Measurements from ENCODE around the gene ZMYND8. TPM values are rescaled to one million over a fixed set of nuclear protein-coding genes. Genes with fewer than 3 reads are reported as not detected.

ZMYND8 gene
- total RNA-seq, 2 experiments from 2014 or later, result 28.1 to 29.6 TPM

DNA sequence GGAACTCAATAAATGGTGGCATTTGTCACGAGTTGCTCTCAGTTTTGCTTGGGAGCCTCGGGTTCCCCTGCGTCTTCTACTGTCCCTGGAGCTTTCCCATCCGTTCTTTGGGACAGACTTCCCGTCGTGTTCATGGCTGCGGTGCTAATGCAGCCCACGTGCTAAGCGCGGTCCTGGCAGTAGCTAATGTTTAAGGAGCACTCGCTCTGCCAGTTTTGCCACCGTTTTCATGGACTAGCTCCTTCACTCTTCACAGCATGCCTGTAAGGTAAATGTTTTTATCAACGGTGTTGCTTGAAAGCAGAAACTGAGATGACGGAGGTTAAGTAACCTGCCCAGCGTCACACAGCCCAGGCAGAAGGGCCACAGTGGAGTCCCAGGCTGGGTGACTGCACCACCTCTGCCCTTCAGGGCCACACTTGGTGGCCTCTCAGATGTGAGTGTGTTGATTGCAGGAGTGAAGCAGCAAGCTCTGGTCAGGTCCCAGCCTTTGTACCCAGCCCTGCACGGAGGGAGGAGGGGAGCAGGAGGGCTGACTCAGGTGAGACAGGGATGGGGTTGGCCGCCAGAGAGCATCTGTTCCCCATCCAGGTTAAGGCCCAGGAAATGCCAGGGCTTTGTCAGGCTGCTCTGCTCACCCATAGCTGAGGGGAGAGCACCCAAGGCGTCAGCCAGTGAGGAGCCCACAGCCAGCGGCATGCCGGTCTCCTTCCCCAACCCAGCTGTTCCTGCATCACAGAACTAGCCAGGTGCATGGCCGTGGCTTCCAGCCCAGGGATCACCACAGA is 181.8 kb downstream of the ZMYND8 start:
- Mint-ChIP-seq H3K36me3 (no peaks in the 10 kb centered on the region), H3K27ac (no peak overlapping the region), H3K4me1 (ENCODE audit: low read depth) (no peaks in the 10 kb centered on the region), H3K9me3 (no peaks in the 10 kb centered on the region), H3K4me3 (no peak overlapping the region), H3K27me3 (peaks cover 17% of the 10 kb centered on the region)
- DNase-seq, result no peak
- POLR2A ChIA-PET, result no interaction called here
- intact Hi-C loops (cut with micrococcal nuclease), result no loop called here
- CTCF ChIA-PET, result no interaction called here

DNA sequence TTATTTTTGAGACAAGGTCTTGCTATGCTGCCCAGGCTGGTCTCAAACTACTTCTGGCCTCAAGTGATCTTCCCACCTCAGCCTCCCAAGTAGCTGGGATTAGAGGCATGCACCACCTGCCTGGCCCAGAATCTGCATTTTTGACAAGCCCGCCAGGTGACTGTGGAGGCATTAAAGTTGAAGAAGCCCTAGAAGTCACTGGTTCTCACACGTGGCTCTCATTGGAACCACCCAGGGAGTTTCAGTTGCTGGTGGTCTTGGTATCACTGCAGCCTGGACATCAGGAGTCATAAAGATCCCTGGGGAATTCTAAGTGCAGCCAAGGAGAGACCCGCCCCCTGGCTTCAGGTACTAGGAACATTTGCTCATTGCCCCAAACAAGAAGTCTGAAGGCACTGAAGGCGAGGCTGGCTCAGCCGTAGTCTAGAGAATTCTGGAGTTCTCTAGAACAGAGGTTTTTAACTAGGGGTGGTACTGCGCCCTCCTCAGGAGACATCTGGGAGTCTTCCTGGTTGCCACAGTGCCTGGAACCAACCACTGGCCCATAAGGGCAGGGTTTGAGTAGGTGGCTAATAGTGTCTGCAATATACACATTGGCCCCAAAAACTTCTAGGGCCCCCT is 182.8 kb downstream of the ZMYND8 start:
- H3K36me3 Mint-ChIP-seq, result no peaks in the 10 kb centered on the region
- H3K4me3 Mint-ChIP-seq, result no peak overlapping the region
- POLR2A ChIA-PET, result no interaction called here
- DNase-seq, result no peak
- H3K27ac Mint-ChIP-seq, result no peak overlapping the region
- H3K4me1 Mint-ChIP-seq (ENCODE audit: low read depth), result no peaks in the 10 kb centered on the region
- intact Hi-C loops (cut with micrococcal nuclease), result no loop called here
- no peaks in the 10 kb centered on the region for H3K9me3 Mint-ChIP-seq
- CTCF ChIA-PET, result no interaction called here
- H3K27me3 Mint-ChIP-seq, result peaks cover 17% of the 10 kb centered on the region

DNA sequence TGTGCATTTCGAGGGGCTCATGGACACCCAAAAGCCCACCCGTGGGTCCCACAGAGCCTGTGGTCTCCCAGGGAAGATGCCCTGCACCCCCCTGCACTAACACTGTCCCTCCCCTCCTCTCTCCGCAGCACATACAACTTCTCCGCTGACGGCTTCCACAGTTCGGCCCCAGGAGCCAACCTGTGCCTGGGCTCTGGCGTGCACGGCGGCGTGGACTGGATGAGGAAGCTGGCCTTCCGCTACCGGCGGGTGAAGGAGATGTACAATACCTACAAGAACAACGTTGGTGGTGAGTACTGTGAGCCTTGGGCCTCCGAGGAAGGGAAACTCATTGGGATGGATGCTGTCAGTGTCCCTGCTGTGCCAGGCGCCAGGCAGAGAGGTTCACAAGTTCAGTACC is 183.9 kb downstream of the ZMYND8 start:
- POLR2A ChIA-PET, result no interaction called here
- Mint-ChIP-seq H3K36me3 (no peaks in the 10 kb centered on the region), H3K4me3 (no peak overlapping the region), H3K27me3 (peaks cover 17% of the 10 kb centered on the region), H3K27ac (no peak overlapping the region), H3K4me1 (ENCODE audit: low read depth) (no peaks in the 10 kb centered on the region), H3K9me3 (no peaks in the 10 kb centered on the region)
- no peak for DNase-seq
- CTCF ChIA-PET, result no interaction called here
- intact Hi-C loops (cut with micrococcal nuclease), result no loop called here

DNA sequence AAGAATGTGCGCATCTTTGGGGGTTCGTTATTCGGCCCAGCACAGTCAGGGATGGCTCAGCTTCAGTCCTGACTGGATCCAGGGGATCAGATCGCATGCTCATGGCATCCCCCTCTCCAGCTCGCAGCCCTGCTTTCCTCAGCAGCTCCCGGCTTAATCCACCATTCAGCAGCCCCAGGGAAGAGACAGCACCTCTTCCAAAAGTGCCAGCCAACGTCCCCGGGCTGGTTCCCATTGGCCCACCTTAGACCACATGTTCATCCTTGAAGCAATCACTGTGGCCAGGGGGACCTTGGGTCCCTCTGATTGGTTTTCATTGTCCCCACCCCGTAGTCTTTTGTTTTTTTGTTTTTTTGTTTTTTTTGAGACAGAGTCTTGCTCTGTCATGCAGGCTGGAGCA is 188.7 kb downstream of the ZMYND8 start:
- Mint-ChIP-seq H3K4me3 (no peak overlapping the region), H3K27ac (no peak overlapping the region), H3K36me3 (no peaks in the 10 kb centered on the region), H3K9me3 (no peaks in the 10 kb centered on the region), H3K4me1 (ENCODE audit: low read depth) (no peaks in the 10 kb centered on the region), H3K27me3 (peaks cover 13% of the 10 kb centered on the region)
- ChIA-PET POLR2A (no interaction called here), CTCF (no interaction called here)
- intact Hi-C loops (cut with micrococcal nuclease), result no loop called here
- DNase-seq, result no peak

DNA sequence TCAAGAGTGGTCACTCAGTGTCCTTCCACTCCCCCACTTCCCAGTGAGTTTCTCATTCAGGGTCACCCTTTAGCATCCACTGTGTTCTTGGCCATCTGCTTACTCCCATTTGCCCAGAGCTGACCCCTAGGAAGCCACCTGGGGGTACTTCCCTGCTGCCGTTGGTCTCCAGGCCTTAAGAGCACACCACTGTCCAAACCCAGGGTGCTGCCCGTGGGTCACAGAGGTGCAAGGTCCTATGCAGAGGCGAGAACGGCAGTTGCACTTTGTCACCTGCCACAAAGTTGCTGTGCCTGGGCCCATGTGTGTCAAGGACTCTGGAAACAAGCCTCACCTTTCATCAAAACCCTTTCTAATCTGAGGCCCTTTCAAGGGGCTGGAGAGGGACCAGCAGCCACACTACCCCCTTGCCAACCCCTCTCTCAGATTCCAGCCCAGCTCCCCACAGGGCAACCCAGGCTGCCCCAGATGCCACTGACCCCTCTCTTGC is 191.1 kb downstream of the ZMYND8 start:
- no peak for DNase-seq
- ChIA-PET CTCF (no interaction called here), POLR2A (no interaction called here)
- H3K27me3 Mint-ChIP-seq, result no peaks in the 10 kb centered on the region
- H3K27ac Mint-ChIP-seq, result no peak overlapping the region
- intact Hi-C loops (cut with micrococcal nuclease), result no loop called here
- no peaks in the 10 kb centered on the region for H3K36me3 Mint-ChIP-seq
- no peak overlapping the region for H3K4me3 Mint-ChIP-seq
- H3K4me1 Mint-ChIP-seq (ENCODE audit: low read depth), result no peaks in the 10 kb centered on the region
- no peaks in the 10 kb centered on the region for H3K9me3 Mint-ChIP-seq

DNA sequence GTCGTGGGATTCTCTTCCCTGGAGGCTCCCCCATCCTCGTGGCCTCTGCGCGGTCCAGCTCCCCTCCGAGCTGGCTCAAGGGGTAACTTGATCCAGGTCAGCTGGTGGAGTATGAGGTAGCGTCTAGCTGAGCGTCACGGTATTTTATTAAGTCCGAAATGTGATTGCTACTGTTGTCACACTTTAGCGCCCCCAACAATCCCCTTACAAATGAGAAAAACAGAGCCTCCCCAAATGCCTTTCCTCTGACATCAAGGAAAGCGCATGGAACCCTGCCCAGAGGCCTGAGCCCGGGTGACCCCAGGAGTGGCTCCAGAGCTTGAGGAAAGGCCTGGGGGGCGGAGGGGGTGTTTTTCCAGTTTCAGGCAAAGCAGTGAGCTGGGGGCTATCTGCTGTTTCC is 192.4 kb downstream of the ZMYND8 start:
- ChIA-PET POLR2A (no interaction called here), CTCF (no interaction called here)
- Mint-ChIP-seq H3K27me3 (peaks cover 4% of the 10 kb centered on the region), H3K4me1 (ENCODE audit: low read depth) (no peaks in the 10 kb centered on the region), H3K9me3 (no peaks in the 10 kb centered on the region), H3K4me3 (no peak overlapping the region), H3K36me3 (no peaks in the 10 kb centered on the region), H3K27ac (no peak overlapping the region)
- intact Hi-C loops (cut with micrococcal nuclease), result no loop called here
- no peak for DNase-seq

DNA sequence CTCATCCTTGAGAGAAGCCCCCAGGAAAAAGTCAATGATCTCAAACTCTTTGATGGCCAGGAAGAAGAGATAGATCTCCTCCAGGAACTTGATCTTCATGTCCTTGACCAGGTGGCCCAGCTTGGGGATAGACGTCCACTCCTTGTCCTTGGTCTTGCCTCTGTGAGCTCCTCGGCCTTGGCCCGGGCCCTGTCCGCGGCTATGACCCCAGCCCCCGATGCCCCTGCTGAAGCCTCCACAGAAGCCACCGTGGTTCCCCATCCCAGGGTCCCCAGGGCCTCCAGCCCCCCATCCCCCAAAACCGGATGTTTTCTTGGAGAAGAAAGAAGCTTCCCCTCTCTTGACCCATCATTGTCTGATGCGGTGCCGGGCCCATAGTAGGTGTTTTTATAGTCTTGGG is 195.1 kb downstream of the ZMYND8 start:
- Mint-ChIP-seq H3K27ac (no peak overlapping the region), H3K4me1 (ENCODE audit: low read depth) (no peaks in the 10 kb centered on the region), H3K27me3 (peaks cover 4% of the 10 kb centered on the region), H3K9me3 (no peaks in the 10 kb centered on the region), H3K4me3 (no peak overlapping the region), H3K36me3 (no peaks in the 10 kb centered on the region)
- DNase-seq, result no peak
- POLR2A ChIA-PET, result no interaction called here
- intact Hi-C loops (cut with micrococcal nuclease), result no loop called here
- CTCF ChIA-PET, result no interaction called here

DNA sequence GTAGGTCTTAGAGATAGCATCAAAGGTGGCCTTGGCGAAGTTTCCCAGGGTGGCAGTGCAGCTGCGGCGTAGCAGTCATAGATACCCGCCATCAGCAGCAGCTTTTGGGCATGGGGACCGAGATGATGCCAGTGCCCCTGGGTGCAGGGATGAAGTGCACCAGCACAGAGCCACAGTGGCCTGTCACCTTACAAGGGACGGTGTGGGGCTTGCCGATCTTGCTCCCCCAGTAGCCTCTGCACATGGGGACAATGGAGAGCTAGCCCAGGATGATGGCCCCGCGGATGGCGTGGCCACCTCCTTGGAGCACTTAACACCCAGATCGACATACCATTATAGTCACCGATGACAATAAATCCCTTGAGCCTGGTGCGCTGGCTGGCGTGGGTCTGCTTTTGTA is 195.5 kb downstream of the ZMYND8 start:
- Mint-ChIP-seq H3K27ac (no peak overlapping the region), H3K27me3 (peaks cover 4% of the 10 kb centered on the region), H3K4me1 (ENCODE audit: low read depth) (no peaks in the 10 kb centered on the region), H3K36me3 (no peaks in the 10 kb centered on the region), H3K4me3 (no peak overlapping the region), H3K9me3 (no peaks in the 10 kb centered on the region)
- intact Hi-C loops (cut with micrococcal nuclease), result no loop called here
- CTCF ChIA-PET, result no interaction called here
- DNase-seq, result no peak
- POLR2A ChIA-PET, result no interaction called here

DNA sequence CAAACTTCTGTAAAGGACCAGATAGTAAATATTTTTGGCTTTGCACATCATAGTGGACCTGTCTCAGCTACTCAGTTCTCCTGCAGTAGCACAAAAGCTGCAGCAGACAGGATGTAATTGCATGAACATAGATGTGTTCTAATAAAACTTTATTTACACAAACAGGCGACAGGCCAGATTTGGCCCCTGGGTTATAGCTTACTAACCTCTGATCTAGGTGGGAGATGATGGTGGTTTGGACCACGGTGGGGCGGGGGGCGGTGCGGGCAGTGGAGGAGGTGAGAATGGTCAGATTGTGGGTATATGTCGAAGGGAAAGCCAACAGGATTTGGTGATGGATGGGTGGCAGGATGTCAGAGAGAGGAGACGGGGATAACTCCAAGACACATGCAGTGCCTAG is 196.3 kb downstream of the ZMYND8 start:
- POLR2A ChIA-PET, result no interaction called here
- intact Hi-C loops (cut with micrococcal nuclease), result no loop called here
- H3K4me3 Mint-ChIP-seq, result no peak overlapping the region
- H3K4me1 Mint-ChIP-seq (ENCODE audit: low read depth), result no peaks in the 10 kb centered on the region
- CTCF ChIA-PET, result no interaction called here
- no peaks in the 10 kb centered on the region for H3K36me3 Mint-ChIP-seq
- no peak overlapping the region for H3K27ac Mint-ChIP-seq
- H3K27me3 Mint-ChIP-seq, result peaks cover 4% of the 10 kb centered on the region
- no peak for DNase-seq
- H3K9me3 Mint-ChIP-seq, result no peaks in the 10 kb centered on the region

Small RNA genes within 50 kb of the gene (microRNA-seq; reads per million reads assigned to microRNA genes)
- gene MIR3616 (ENCODE audit: borderline microRNAs expressed, borderline number of aligned reads, borderline replicate concordance), result not detected

Other genes with a start within 250 kb of the ZMYND8 start
- gene NCOA3, start 145.2 kb upstream of the ZMYND8 start, total RNA-seq, result 10 to 100 TPM; 72.0 to 81.8 TPM